Gastroesophageal sphincter (tissue), 4 donors: ENCODE data around the gene TCF7L1. TPM values are rescaled to one million over a fixed set of nuclear protein-coding genes. Genes with fewer than 3 reads are reported as not detected.

Experiments
- ATAC-seq: fragments of 150-250 bp; one replicate; pipeline ENCODE4 v1.9.1; 2016; ENCODE audit warnings: mild to moderate bottlenecking, moderate library complexity
- H3K27ac ChIP-seq, 4 donors: fragments of 200-600 bp; sonication (generic) in 3 of 4; 1 replicate in 3 of 4; 2 replicates in 1 of 4; pipeline ENCODE4 v1.5.1; 2016 to 2019
- H3K27me3 ChIP-seq: fragments of 200-600 bp; sonication (generic); one replicate; pipeline ENCODE4 v1.5.1; 2019
- H3K36me3 ChIP-seq, 2 donors: fragments of 200-600 bp; sonication (generic); one replicate each; pipeline ENCODE4 v1.5.1; 2019; ENCODE audit warnings: control low read depth in 1 of 2
- H3K4me1 ChIP-seq, 3 donors: fragments of 200-600 bp; sonication (generic); 1 replicate in 2 of 3; 2 replicates in 1 of 3; pipeline ENCODE4 v1.5.1; 2016 to 2019; ENCODE audit warnings: control low read depth in 2 of 3
- H3K4me3 ChIP-seq, 2 donors: fragments of 200-600 bp; sonication (generic); one replicate each; pipeline ENCODE4 v1.5.1; 2019; ENCODE audit warnings: mild to moderate bottlenecking in 1 of 2, moderate library complexity in 1 of 2
- H3K9me3 ChIP-seq, 3 donors: fragments of 200-600 bp; sonication (generic); one replicate each; pipeline ENCODE4 v1.5.1; 2017 to 2019; ENCODE audit warnings: control low read depth in 2 of 3
- EP300 ChIP-seq: sonication (generic); formaldehyde crosslinking; IDR thresholded peaks from one replicate; pipeline ENCODE4 v1.6.1; 2017; ENCODE audit warnings: antibody characterized with exemption, mild to moderate bottlenecking
- POLR2A ChIP-seq, 2 donors: fragments of 450-650 bp; IDR thresholded peaks; one replicate each; pipeline ENCODE4 v1.6.1; 2017; ENCODE audit warnings: antibody characterized with exemption in 2 of 2, mild to moderate bottlenecking in 2 of 2, moderate library complexity in 1 of 2
- POLR2AphosphoS5 ChIP-seq: sonication (generic); formaldehyde crosslinking; IDR thresholded peaks from one replicate; pipeline ENCODE4 v1.6.1; 2017; ENCODE audit warnings: antibody characterized with exemption
- WGBS, 2 donors: methylation state at CpG; one replicate each; pipeline ENCODE4 v1.1.5; 2018; ENCODE audit warnings: low coverage in 1 of 2; 5-methylcytosine and 5-hydroxymethylcytosine counted together
- total RNA-seq, 4 donors: library from RNA; depleted of rRNA; stranded (reverse); fragments of >200 nt; gene quantifications; one replicate each; pipeline ENCODE4 v1.1.0, GENCODE V29; 2016
- TF ChIP-seq, protein P1 (sequence below), 4 experiments: fragments of 200-600 bp in 2 of 4; fragments of 450-650 bp in 2 of 4; sonication (generic) in 1 of 4; IDR thresholded peaks; one replicate each; pipeline ENCODE4 v1.5.1; 2017 to 2019; ENCODE audit warnings: antibody characterized with exemption in 4 of 4, mild to moderate bottlenecking in 2 of 4, moderate library complexity in 2 of 4

TCF7L1 gene
- total RNA-seq, 4 donors from 2014 or later, result 4.0 to 13.0 (median 5.3) TPM

- H3K27ac ChIP-seq, result no peak overlapping the region
- H3K9me3 ChIP-seq, result no peaks in the 10 kb centered on the region
- H3K27me3 ChIP-seq, result no peaks in the 10 kb centered on the region
- H3K36me3 ChIP-seq, result no peaks in the 10 kb centered on the region
- TF ChIP-seq POLR2AphosphoS5 (no peak), EP300 (no peak), POLR2A (IDR thresholded peaks at IDR 0.05) (no peak)
- TF ChIP-seq, protein P1, sequence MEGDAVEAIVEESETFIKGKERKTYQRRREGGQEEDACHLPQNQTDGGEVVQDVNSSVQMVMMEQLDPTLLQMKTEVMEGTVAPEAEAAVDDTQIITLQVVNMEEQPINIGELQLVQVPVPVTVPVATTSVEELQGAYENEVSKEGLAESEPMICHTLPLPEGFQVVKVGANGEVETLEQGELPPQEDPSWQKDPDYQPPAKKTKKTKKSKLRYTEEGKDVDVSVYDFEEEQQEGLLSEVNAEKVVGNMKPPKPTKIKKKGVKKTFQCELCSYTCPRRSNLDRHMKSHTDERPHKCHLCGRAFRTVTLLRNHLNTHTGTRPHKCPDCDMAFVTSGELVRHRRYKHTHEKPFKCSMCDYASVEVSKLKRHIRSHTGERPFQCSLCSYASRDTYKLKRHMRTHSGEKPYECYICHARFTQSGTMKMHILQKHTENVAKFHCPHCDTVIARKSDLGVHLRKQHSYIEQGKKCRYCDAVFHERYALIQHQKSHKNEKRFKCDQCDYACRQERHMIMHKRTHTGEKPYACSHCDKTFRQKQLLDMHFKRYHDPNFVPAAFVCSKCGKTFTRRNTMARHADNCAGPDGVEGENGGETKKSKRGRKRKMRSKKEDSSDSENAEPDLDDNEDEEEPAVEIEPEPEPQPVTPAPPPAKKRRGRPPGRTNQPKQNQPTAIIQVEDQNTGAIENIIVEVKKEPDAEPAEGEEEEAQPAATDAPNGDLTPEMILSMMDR (IDR thresholded peaks at IDR 0.05), result no peak
- no peak for ATAC-seq
- no peaks in the 10 kb centered on the region for H3K4me1 ChIP-seq
- no peak overlapping the region for H3K4me3 ChIP-seq
- 71 to 76% methylated on average over 3 to 8 of the region's 8 CpGs for WGBS, 2 donors
Measured at GRCh38 chr2:85106489-85107180, 26.6 kb upstream of the TCF7L1 start.

- 86 to 100% methylated on average over 1 of the region's 3 CpGs for WGBS, 2 donors
- ATAC-seq, result no peak
- Histone ChIP-seq H3K27ac (no peak overlapping the region), H3K4me1 (no peaks in the 10 kb centered on the region), H3K4me3 (no peak overlapping the region), H3K27me3 (no peaks in the 10 kb centered on the region), H3K36me3 (no peaks in the 10 kb centered on the region), H3K9me3 (no peaks in the 10 kb centered on the region)
- TF ChIP-seq EP300 (no peak), POLR2AphosphoS5 (no peak), POLR2A (IDR thresholded peaks at IDR 0.05) (no peak)
- TF ChIP-seq, protein P1 (IDR thresholded peaks at IDR 0.05), result no peak
Measured at GRCh38 chr2:85110991-85111560, 22.1 kb upstream of the TCF7L1 start.

GRCh38 chr2:85111819-85112281 is 21.3 kb upstream of the TCF7L1 start:
- Histone ChIP-seq H3K27me3 (no peaks in the 10 kb centered on the region), H3K27ac (no peak overlapping the region), H3K9me3 (no peaks in the 10 kb centered on the region), H3K36me3 (no peaks in the 10 kb centered on the region), H3K4me1 (no peaks in the 10 kb centered on the region), H3K4me3 (no peak overlapping the region)
- no peak for ATAC-seq
- TF ChIP-seq, protein P1 (IDR thresholded peaks at IDR 0.05), result no peak
- TF ChIP-seq POLR2AphosphoS5, result no peak
- no peak for TF ChIP-seq EP300
- TF ChIP-seq POLR2A (IDR thresholded peaks at IDR 0.05), result no peak
- WGBS, 2 donors, result 90 to 92% methylated on average over 2 of the region's 3 CpGs

- Histone ChIP-seq H3K4me1 (no peaks in the 10 kb centered on the region), H3K27ac (no peak overlapping the region), H3K27me3 (no peaks in the 10 kb centered on the region), H3K36me3 (no peaks in the 10 kb centered on the region), H3K9me3 (no peaks in the 10 kb centered on the region), H3K4me3 (no peak overlapping the region)
- 40 to 42% methylated on average over 2 of the region's 2 CpGs for WGBS, 2 donors
- TF ChIP-seq POLR2A (IDR thresholded peaks at IDR 0.05), result no peak
- no peak for TF ChIP-seq EP300
- TF ChIP-seq, protein P1 (IDR thresholded peaks at IDR 0.05), result no peak
- no peak for TF ChIP-seq POLR2AphosphoS5
- no peak for ATAC-seq
Measured at GRCh38 chr2:85112906-85113625, 20.1 kb upstream of the TCF7L1 start.
